ENCODE data around the gene FMNL3.

GRCh38 chr12:49643135-49643534 lies 64.1 kb downstream of the FMNL3 start:
- TF ChIP-seq CTCF (IDR thresholded peaks at IDR 0.05) (no peak), EZH2 (IDR thresholded peaks at IDR 0.05) (no peak)

All from neural progenitor cell (in vitro differentiated cells).